Measurements from ENCODE around the gene CCT2.

Gene CCT2

GRCh38 chr12:69585189-69586062 is at the start of gene CCT2:
Gene CCT2, plus strand, starts transcription at chr12:69585459. Its CDS starts 63 bp downstream, at chr12:69585522.
- DNase-seq = peak; percentile 96

DNA sequence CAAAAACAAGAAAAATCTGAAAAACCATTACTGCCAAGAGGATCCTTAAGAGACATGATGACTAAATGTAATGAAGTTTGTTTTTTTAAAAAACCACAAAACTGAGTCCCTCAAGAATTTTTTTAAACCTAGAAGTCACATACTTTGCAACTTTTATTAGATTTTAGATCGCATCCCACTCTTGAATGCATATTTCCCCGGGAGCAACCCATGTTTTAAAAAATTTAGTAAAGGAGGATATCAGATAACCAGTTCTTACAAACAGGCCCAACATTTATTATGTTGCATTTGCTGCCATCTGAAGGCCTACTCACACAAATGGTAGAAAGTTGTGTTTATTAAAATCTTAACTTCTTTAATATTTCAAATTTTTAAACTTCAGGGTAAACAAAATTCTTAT is 44.3 kb upstream of the CCT2 start:
- no peak for DNase-seq

- no peak for DNase-seq
Observed at GRCh38 chr12:69544087-69544486, 41.2 kb upstream of the CCT2 start.

DNA sequence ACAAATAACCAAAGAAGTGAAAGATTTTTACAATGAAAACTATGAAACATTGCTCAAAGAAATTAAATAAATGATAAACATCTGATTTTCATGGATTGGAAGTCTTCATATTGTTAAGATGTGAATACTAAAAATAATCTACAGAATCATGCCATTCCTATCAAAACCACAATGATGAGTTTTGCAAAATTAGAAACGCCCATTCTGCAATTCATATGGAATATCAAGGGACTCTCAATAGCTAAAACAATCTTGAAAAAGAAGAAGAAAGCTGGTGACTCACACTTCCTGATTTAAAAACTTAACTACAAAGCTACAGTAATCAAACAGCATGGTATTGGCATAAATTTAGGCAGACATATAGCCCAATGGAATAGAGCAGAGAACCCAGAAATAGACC is 40.2 kb upstream of the CCT2 start:
- DNase-seq = no peak

- DNase-seq = no peak
Observed at GRCh38 chr12:69546693-69547438, 38.4 kb upstream of the CCT2 start.

DNA sequence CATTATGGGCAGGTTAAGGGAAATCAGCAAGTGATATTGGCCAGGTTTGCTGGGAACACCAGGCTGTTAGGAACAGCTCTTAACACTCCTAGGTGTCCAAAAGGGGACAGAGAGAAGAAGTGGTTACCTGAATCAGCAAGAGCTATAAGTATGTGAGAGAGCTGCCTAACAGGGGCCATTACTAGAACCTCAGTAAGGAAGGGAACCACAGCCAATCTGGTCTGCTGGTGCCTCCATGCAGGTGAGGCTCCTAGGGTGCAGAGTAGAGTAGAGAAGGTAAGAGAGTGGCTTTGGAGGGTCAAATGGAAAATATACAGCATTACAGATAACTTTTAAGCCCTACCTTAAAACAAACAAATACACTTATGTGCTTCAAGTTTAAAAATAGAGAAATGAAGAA is 36.6 kb upstream of the CCT2 start:
- no peak for DNase-seq

GRCh38 chr12:69550569-69551350 is 34.5 kb upstream of the CCT2 start:
- DNase-seq = no peak

GRCh38 chr12:69553628-69554248 is 31.5 kb upstream of the CCT2 start:
- DNase-seq = peak; percentile 21

DNA sequence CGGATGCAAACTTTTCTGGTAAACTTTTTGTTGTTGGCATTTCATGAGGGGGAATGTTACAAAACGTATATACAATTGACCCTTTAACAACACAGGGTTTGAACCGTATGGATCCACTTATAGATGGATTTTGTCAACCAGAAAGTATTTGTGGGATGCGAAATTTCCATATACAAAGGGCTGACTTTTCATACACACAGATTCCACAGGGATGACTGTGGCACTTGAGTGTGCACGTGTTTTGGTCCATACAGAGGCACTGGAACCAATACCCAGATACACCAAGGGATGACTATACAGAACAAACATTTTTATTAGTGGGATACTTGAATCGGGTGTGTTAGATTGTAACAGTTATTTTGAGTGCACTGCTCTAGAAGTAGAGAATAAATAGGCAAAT is 29.8 kb upstream of the CCT2 start:
- no peak for DNase-seq

- no peak for DNase-seq
Observed at GRCh38 chr12:69556383-69556782, 28.9 kb upstream of the CCT2 start.

DNA sequence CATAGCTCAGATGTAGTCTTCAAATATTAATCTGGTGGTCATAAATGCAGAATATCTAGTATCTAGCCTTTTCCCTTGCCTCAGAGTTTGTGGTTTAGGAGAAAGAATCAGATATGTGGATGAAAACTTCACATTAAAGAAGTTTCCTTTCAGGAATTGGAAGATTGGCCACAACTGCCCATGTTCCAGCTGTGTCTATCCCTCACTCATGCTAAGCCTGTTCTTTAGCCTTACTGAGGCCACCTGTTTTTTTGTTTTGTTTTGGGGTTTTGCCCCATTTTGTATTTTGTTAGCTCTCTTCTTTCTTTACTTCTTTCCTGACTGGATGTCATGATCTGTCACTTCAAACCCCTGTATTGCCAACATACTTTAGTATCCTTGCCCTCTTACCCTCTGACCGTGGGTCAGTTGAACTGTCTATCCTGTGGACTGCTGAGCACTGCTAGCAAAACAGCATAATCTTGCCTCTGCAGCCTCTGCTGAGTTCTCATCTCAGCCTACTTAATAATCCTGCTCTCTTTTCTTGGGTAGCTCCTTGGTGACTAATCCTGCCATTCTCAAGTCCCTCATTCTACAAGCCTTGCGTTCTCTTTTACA is 22.0 kb upstream of the CCT2 start:
- DNase-seq = no peak

DNA sequence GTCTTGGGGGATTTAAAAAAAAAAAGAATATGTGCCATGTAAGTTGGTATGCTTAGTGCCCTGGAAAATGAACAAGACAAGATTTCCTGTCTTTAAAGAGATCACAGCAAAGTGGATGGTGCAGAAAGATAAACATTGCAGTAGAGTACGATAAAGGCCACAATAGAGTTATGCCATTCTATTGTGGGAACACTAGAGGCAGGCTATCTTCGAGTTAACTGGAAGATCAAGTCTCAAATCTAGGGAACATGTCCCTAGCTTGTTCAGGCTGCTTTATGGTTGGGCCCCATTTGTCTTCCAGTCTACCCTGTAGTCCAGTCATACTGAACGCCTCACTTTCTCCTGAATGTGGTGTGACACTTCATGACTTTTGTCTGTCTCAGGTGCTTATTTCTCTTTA is 18.7 kb upstream of the CCT2 start:
- no peak for DNase-seq

- no peak for DNase-seq
Observed at GRCh38 chr12:69569236-69569635, 16.0 kb upstream of the CCT2 start.

DNA sequence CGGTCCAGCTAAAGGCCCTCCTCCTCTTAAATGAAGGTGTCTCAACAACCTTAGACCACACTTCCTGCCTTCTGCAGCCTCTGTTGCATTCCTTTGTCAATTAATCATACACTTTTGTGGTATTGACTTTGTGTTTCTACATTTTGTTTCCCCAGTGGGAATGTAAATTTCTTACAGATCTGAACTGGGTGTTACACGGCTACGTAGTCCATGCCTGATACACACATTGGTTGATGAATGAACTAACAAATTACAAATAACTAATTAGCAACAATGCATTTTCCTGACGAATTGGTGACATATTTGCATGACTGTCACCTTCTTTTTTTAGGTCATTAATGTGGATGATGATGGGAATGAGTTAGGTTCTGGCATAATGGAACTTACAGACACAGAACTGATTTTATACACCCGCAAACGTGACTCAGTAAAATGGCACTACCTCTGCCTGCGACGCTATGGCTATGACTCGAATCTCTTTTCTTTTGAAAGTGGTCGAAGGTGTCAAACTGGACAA is 15.2 kb upstream of the CCT2 start:
- DNase-seq = no peak

GRCh38 chr12:69570545-69571399 is 14.5 kb upstream of the CCT2 start:
- peak; percentile 61 for DNase-seq

DNA sequence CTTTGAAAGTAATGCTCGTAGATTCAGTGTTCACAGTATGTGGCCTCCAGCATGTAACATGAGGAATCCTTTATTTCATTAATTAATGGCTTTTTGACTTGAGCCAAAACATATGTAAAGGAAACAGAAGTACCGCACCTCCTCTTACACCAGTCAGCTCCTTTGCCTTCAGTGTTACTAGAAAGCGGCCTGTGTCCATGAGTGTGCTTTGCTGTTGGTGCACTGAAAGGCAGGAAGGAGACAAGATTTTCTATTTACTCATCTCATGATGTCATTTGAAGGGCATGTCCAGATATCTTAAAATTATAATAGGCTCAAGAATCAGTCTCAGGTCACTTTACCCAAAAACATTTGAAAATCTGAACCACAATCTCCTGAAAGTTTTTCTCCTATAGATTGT is 9.9 kb upstream of the CCT2 start:
- no peak for DNase-seq

- DNase-seq = no peak
Observed at GRCh38 chr12:69578283-69578682, 7.0 kb upstream of the CCT2 start.

- DNase-seq = no peak
Observed at GRCh38 chr12:69579029-69579428, 6.2 kb upstream of the CCT2 start.

DNA sequence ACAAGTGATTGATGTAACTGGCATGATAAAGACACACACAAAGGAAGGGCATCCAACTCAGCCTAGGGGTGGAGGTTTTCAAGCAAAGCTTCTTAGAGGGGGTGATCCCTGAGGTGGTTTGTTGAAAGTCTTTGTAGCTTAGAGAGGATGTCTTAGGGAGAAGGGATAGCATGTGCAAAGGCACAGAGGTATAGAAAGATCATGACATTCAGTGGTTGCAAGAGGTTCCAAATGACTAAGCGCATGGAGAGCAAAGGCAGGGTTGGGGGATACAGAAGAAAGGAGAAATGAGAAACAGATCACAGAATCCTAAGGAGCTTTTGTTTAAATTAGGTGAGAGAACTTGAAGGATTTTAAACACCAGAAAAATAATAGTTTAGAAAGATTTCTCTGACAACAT is 5.2 kb upstream of the CCT2 start:
- DNase-seq = no peak

DNA sequence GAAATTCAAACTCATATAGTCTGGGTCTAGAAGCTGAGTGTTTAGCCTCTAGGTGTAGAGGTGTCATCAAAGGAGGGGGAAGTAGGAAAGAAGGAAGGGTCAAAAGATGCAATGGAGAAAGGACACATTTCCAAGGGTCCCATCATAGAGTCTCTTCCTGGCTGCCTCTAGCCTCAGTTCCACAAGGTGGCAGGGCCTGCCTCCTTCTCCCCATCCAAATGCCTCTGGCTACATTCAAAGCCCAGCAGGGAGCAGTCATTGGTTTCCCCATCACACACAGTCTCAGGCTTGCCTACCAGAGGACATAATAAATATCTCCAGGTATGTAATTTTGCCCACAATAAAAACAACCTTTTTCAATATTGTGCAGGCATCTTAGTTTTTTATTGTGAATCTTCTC is 2.1 kb upstream of the CCT2 start:
- no peak for DNase-seq

DNA sequence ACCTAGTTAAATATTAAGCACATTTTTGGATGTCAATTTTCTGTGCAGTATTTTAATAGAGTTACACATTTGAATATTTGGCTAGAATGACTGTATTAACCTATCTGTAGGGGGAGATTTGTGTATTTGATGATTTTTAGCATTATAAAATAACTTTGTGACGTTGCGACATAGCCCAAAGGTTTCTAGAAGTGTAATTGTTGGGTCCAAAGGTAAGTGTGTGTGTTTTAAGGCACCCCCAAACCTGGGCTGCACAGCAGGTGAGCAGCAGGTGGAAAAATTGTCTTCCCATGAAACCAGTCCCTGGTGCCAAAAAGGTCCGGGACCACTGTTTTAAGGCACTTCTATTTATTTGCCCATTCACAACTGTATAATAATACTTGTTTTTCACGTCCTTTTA is 3.3 kb downstream of the CCT2 start:
- DNase-seq = no peak

All from NCI-H1436 (cell line).